Central memory CD8-positive, alpha-beta T cell (primary cell): ENCODE data around the gene NEGR1.

Experiments used
- ATAC-seq: fragments of 150-1000 bp; cut with Tn5 transposase; replicated peaks from 2 replicates; pipeline ENCODE4 v1.10.0; 2022; ENCODE audit warnings: mild to moderate bottlenecking, moderate FRiP score, moderate number of reproducible peaks; ENCODE audit not compliant: poor library complexity, severe bottlenecking; ENCODE audit errors: extremely low read depth
- DNase-seq, 2 donors: peaks; one replicate each; pipeline ENCODE4 v3.0.0; 2021; ENCODE audit warnings: low spot score in 2 of 2
- H3K27ac Mint-ChIP-seq: one replicate; pipeline ENCODE4 v1.8.0; 2022; ENCODE audit warnings: low read depth, mild to moderate bottlenecking, moderate library complexity, mixed read lengths
- H3K27me3 Mint-ChIP-seq: one replicate; pipeline ENCODE4 v1.8.0; 2022; ENCODE audit warnings: mixed read lengths
- H3K36me3 Mint-ChIP-seq: one replicate; pipeline ENCODE4 v1.8.0; 2022; ENCODE audit warnings: mild to moderate bottlenecking, moderate library complexity, mixed read lengths; ENCODE audit not compliant: insufficient read depth
- H3K4me1 Mint-ChIP-seq: one replicate; pipeline ENCODE4 v1.8.0; 2022; ENCODE audit warnings: mixed read lengths
- H3K4me3 Mint-ChIP-seq: one replicate; pipeline ENCODE4 v1.8.0; 2022; ENCODE audit warnings: mild to moderate bottlenecking, moderate library complexity, mixed read lengths
- H3K9me3 Mint-ChIP-seq: one replicate; pipeline ENCODE4 v1.8.0; 2022; ENCODE audit warnings: mixed read lengths

Gene NEGR1

GRCh38 chr1:72006092-72006491, 276.2 kb downstream of the NEGR1 start:
- Mint-ChIP-seq H3K36me3 (no peaks in the 10 kb centered on the region), H3K27me3 (no peaks in the 10 kb centered on the region), H3K4me3 (no peak overlapping the region), H3K27ac (no peak overlapping the region), H3K4me1 (no peaks in the 10 kb centered on the region), H3K9me3 (peaks cover 10% of the 10 kb centered on the region)
- ATAC-seq = no peak
- no peak for DNase-seq

- Mint-ChIP-seq H3K27ac (no peak overlapping the region), H3K36me3 (no peaks in the 10 kb centered on the region), H3K27me3 (no peaks in the 10 kb centered on the region), H3K9me3 (peaks cover 4% of the 10 kb centered on the region), H3K4me3 (no peak overlapping the region), H3K4me1 (no peaks in the 10 kb centered on the region)
- DNase-seq (no peak), ATAC-seq (no peak)
Observed at GRCh38 chr1:72003092-72003491, 279.2 kb downstream of the NEGR1 start.

DNA sequence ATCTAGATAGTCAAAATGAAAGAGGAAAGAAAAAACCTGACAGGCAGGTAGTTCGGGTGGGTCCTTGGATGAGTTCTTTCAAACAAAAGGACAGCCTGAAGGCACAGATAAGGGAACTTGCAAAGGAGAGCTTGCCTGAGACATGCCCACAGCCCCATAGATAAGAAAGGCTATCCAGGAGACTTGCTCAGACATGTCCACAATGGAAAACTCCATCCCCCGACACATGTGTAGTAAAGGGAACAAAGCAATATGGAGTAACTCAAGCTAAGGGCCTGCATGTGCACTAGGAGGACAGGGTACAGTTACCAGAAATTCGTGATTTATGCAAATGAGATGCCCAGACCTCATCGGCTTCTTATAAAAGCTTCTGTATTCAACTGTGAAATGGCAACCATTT, 281.5 kb downstream of the NEGR1 start:
- Mint-ChIP-seq H3K27ac (no peak overlapping the region), H3K27me3 (no peaks in the 10 kb centered on the region), H3K9me3 (peaks cover 16% of the 10 kb centered on the region), H3K4me3 (no peak overlapping the region), H3K36me3 (no peaks in the 10 kb centered on the region), H3K4me1 (no peaks in the 10 kb centered on the region)
- no peak for ATAC-seq
- DNase-seq = no peak

GRCh38 chr1:71994646-71995045, 287.7 kb downstream of the NEGR1 start:
- Mint-ChIP-seq H3K4me3 (no peak overlapping the region), H3K9me3 (peaks cover 20% of the 10 kb centered on the region), H3K27me3 (no peaks in the 10 kb centered on the region), H3K36me3 (no peaks in the 10 kb centered on the region), H3K27ac (no peak overlapping the region), H3K4me1 (no peaks in the 10 kb centered on the region)
- ATAC-seq = no peak
- DNase-seq = no peak

DNA sequence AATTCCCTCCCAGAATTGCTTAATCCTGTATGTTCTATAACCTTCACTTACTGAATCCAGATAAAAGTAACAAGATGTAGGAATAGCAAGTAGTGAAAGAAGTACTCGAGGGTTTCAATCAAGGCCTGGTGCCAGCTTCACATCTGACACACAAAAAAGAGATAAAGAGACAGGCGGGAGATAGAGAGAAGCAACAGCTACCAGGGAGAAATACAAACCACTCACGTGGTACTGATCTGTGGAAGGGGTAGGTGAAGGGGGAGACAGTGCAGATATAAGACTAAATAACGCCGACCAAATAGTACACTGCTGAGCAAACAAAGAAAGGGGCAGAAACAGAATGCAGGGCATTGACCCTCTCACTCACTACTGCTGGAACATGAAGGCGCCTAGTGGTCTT, 295.2 kb downstream of the NEGR1 start:
- ATAC-seq (no peak), DNase-seq (no peak)
- H3K9me3 Mint-ChIP-seq = peaks cover 26% of the 10 kb centered on the region
- H3K4me3 Mint-ChIP-seq = no peak overlapping the region
- H3K36me3 Mint-ChIP-seq = no peaks in the 10 kb centered on the region
- no peak overlapping the region for H3K27ac Mint-ChIP-seq
- no peaks in the 10 kb centered on the region for H3K4me1 Mint-ChIP-seq
- no peaks in the 10 kb centered on the region for H3K27me3 Mint-ChIP-seq

GRCh38 chr1:71986160-71986559, 296.2 kb downstream of the NEGR1 start:
- Mint-ChIP-seq H3K4me3 (no peak overlapping the region), H3K27me3 (no peaks in the 10 kb centered on the region), H3K27ac (no peak overlapping the region), H3K36me3 (no peaks in the 10 kb centered on the region), H3K9me3 (peaks cover 26% of the 10 kb centered on the region), H3K4me1 (no peaks in the 10 kb centered on the region)
- ATAC-seq (no peak), DNase-seq (no peak)

GRCh38 chr1:71980556-71980955, 301.8 kb downstream of the NEGR1 start:
- Mint-ChIP-seq H3K27ac (no peak overlapping the region), H3K4me1 (no peaks in the 10 kb centered on the region), H3K9me3 (peaks cover 25% of the 10 kb centered on the region), H3K36me3 (no peaks in the 10 kb centered on the region), H3K4me3 (no peak overlapping the region), H3K27me3 (no peaks in the 10 kb centered on the region)
- ATAC-seq (no peak), DNase-seq (no peak)

DNA sequence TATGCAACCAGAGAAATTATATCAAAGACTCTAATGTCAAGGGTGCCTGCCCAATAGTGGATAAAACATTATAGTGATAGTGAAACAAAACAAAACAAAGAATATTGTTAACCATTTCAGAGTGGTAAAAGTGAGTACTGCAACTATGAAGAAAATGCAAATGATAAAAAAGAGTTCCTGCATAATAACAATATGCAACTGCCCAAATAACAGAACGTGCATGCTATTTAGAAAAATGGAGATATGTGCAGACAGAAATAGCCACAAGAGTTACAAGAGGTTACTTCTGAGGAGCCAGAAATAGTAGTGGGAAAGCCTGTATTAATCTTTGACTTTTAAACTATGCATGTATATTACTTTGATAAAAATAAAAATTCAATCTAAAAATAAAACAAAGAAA, 302.5 kb downstream of the NEGR1 start:
- H3K27ac Mint-ChIP-seq = no peak overlapping the region
- H3K4me1 Mint-ChIP-seq = no peaks in the 10 kb centered on the region
- H3K36me3 Mint-ChIP-seq = no peaks in the 10 kb centered on the region
- ATAC-seq = no peak
- H3K9me3 Mint-ChIP-seq = peaks cover 25% of the 10 kb centered on the region
- no peaks in the 10 kb centered on the region for H3K27me3 Mint-ChIP-seq
- H3K4me3 Mint-ChIP-seq = no peak overlapping the region
- no peak for DNase-seq

GRCh38 chr1:71967670-71968069, 314.7 kb downstream of the NEGR1 start:
- Mint-ChIP-seq H3K27me3 (no peaks in the 10 kb centered on the region), H3K36me3 (no peaks in the 10 kb centered on the region), H3K9me3 (no peaks in the 10 kb centered on the region), H3K27ac (no peak overlapping the region), H3K4me3 (no peak overlapping the region), H3K4me1 (no peaks in the 10 kb centered on the region)
- no peak for ATAC-seq
- no peak for DNase-seq

DNA sequence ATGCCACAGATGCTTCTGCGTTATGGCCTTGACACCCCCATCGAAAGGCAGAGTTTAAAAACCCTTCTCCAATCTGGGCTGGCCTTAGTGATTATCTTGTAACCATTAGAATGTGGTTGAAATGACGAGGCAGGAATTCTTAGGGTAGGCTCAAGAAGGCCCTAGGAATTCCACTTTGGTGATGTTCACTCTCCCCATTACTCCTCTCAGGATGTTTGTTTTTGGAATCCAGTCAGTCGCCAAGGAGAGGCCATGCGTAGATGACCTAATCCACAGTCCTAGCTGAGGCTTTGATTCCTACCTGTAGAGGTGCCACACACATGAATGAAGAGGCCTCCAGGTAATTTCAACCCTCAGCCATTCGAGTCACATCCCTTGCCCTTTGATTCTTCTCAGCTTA, 318.2 kb downstream of the NEGR1 start:
- Mint-ChIP-seq H3K4me1 (no peaks in the 10 kb centered on the region), H3K27me3 (no peaks in the 10 kb centered on the region)

DNA sequence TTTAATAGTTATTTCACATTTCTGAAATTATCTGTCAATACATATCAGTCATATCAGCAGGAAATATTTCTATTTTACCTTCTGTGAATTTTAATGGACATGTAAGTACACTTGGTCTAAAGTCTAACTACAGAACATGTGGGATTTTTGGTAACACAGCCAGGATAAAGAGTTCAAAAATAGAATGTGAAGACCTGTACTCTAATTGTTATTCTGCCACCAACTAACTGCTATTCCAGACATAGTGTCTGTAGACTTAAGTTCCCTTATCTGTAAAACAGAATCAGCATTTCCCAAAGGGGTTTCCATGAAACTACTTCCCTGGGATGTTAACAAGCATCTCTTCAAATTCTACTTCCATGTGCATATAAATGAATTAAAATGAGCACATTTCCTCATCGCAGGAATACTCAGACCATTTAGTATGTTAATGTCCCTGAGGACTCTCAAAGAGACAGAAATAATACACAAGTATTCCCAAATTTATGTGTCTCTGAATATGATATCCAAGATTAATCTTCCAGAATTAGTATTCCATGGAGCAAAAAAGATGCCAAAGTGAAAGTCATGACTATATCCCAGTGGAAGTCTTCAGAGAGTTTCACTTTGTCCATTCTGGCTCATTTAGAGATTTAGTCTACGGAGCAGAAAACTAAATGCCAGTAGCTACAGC, 325.6 kb downstream of the NEGR1 start:
- H3K4me3 Mint-ChIP-seq = no peak overlapping the region
- no peaks in the 10 kb centered on the region for H3K36me3 Mint-ChIP-seq
- no peak overlapping the region for H3K27ac Mint-ChIP-seq
- DNase-seq = no peak
- no peak for ATAC-seq
- no peaks in the 10 kb centered on the region for H3K27me3 Mint-ChIP-seq
- peaks cover 23% of the 10 kb centered on the region for H3K9me3 Mint-ChIP-seq
- H3K4me1 Mint-ChIP-seq = no peaks in the 10 kb centered on the region

More for the DNA sequence above, 318.2 kb downstream of the NEGR1 start:
- Mint-ChIP-seq H3K27ac (no peak overlapping the region), H3K4me3 (no peak overlapping the region), H3K36me3 (no peaks in the 10 kb centered on the region), H3K9me3 (peaks cover 2% of the 10 kb centered on the region)
- DNase-seq (no peak), ATAC-seq (no peak)

DNA sequence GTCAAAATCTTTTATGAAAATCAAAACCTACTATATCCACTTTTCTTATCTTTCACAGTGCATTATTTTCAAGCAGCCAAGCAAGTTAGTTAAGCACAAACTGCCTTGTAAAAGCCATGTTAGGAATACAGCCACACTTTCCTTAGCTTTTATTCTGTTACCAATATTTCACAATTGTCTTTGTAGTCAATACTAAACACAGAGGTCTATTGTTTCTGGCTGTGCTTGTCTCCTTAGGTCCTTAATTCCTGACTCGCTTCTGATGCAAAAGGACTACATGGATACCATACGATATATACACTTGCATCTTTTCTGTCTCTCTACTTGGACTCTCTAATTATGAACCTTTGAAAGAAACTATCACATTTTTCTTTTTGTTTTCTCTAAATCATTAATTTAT, 331.8 kb downstream of the NEGR1 start:
- Mint-ChIP-seq H3K27ac (no peak overlapping the region), H3K4me1 (no peaks in the 10 kb centered on the region), H3K27me3 (no peaks in the 10 kb centered on the region), H3K9me3 (peaks cover 12% of the 10 kb centered on the region), H3K36me3 (no peaks in the 10 kb centered on the region), H3K4me3 (no peak overlapping the region)
- ATAC-seq = no peak
- no peak for DNase-seq

DNA sequence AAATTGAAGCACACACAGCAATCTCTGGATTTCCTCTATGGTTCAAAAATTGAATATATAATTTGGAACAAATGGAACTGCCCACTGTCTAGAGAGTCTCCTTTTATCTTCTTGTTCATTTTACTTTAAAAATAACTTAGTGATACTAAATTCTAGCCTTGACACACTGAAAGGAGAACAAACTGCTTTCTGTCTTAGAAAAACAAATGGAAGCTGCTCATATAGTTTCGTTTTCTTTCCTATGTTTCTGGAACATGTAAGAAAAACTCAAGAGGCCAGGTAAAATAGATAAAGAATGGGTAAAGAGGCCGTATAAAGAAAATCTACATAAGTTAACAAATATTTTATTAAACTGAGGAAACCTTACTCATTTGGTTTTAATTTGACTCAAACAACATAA, 332.7 kb downstream of the NEGR1 start:
- peaks cover 12% of the 10 kb centered on the region for H3K9me3 Mint-ChIP-seq
- no peaks in the 10 kb centered on the region for H3K36me3 Mint-ChIP-seq
- no peak for DNase-seq
- no peak for ATAC-seq
- H3K4me1 Mint-ChIP-seq = no peaks in the 10 kb centered on the region
- no peak overlapping the region for H3K4me3 Mint-ChIP-seq
- no peak overlapping the region for H3K27ac Mint-ChIP-seq
- H3K27me3 Mint-ChIP-seq = no peaks in the 10 kb centered on the region

DNA sequence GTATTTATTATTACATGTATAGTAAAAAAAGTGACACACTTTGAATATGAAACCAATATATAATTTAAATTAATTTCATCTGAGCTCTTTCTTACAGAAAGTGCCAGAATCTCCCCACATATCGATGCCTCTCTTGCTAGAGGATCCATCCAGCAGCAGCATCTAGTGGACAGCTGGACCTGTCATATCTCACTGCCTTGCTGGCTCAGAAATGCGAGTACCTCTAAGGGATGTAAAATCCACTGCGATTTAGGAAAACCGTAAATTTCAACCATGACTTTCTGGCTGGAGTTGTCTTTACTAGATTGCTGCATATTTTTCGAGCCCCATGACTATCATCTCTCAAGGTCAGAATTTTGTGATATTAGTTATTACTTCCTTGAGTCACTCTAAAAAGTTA, 333.8 kb downstream of the NEGR1 start:
- no peaks in the 10 kb centered on the region for H3K4me1 Mint-ChIP-seq
- no peak for DNase-seq
- H3K4me3 Mint-ChIP-seq = no peak overlapping the region
- H3K27me3 Mint-ChIP-seq = no peaks in the 10 kb centered on the region
- no peak for ATAC-seq
- peaks cover 12% of the 10 kb centered on the region for H3K9me3 Mint-ChIP-seq
- no peak overlapping the region for H3K27ac Mint-ChIP-seq
- no peaks in the 10 kb centered on the region for H3K36me3 Mint-ChIP-seq
